Common myeloid progenitor, CD34-positive (primary cell): ENCODE measurements around the gene ADAMTS17.

ENCODE experiments used
- CTCF ChIA-PET: fragments of 350-600 bp; sonication (Branson Sonifier 250); formaldehyde crosslinking; loops from one replicate; lab custom pipeline; 2021; ENCODE audit warnings: antibody characterized with exemption; lab: Charles Lee
- POLR2A ChIA-PET: fragments of 350-600 bp; sonication (Branson Sonifier 250); formaldehyde crosslinking; loops from one replicate; lab custom pipeline; 2021; ENCODE audit warnings: antibody characterized with exemption; lab: Charles Lee
- DNase-seq, 3 donors: peaks; one replicate each; pipeline versions ENCODE4 v3.0.0 to v3.0.0-alpha.2; 2013
- H3K27ac ChIP-seq, 2 experiments: 1 replicate in 1 of 2; 2 replicates in 1 of 2; pipeline ENCODE4 v1.7.0; 2013; ENCODE audit warnings: inconsistent platforms in 2 of 2, low read length in 2 of 2, mild to moderate bottlenecking in 2 of 2, low read depth in 1 of 2, moderate library complexity in 1 of 2; ENCODE audit not compliant: severe bottlenecking in 2 of 2, insufficient read depth in 1 of 2, poor library complexity in 1 of 2
- H3K27me3 ChIP-seq, 5 experiments: replicated peaks in 2 of 5; 1 replicate in 3 of 5; 2 replicates in 2 of 5; pipeline versions ENCODE4 v1.6.1 to v1.7.0; 2013; ENCODE audit warnings: low read length in 4 of 5, mild to moderate bottlenecking in 2 of 5, moderate library complexity in 2 of 5, inconsistent platforms in 1 of 5; ENCODE audit not compliant: insufficient read depth in 5 of 5, control insufficient read depth in 4 of 5
- H3K36me3 ChIP-seq, 4 experiments: 1 replicate in 2 of 4; 2 replicates in 2 of 4; pipeline versions ENCODE4 v1.6.1 to v1.7.0; 2013; ENCODE audit warnings: low read length in 3 of 4, control low read depth in 1 of 4, mild to moderate bottlenecking in 1 of 4; ENCODE audit not compliant: control insufficient read depth in 4 of 4, insufficient read depth in 4 of 4
- H3K4me1 ChIP-seq, 4 experiments: 1 replicate in 3 of 4; 2 replicates in 1 of 4; pipeline versions ENCODE4 v1.6.1 to v1.7.1; 2013; ENCODE audit warnings: low read length in 3 of 4, mild to moderate bottlenecking in 3 of 4, control low read depth in 1 of 4, inconsistent platforms in 1 of 4, moderate library complexity in 1 of 4; ENCODE audit not compliant: control insufficient read depth in 4 of 4, insufficient read depth in 4 of 4; ENCODE audit errors: control extremely low read depth in 1 of 4
- H3K4me3 ChIP-seq, 7 experiments: 1 replicate in 4 of 7; 2 replicates in 3 of 7; pipeline versions ENCODE4 v1.5.1 to v1.7.0; 2013; ENCODE audit warnings: mild to moderate bottlenecking in 7 of 7, low read length in 6 of 7, moderate library complexity in 6 of 7, inconsistent platforms in 2 of 7, low read depth in 2 of 7, control low read depth in 1 of 7; ENCODE audit not compliant: insufficient read depth in 4 of 7, control insufficient read depth in 1 of 7; ENCODE audit errors: extremely low read depth in 1 of 7
- H3K9me3 ChIP-seq, 5 experiments: 1 replicate in 4 of 5; 2 replicates in 1 of 5; pipeline versions ENCODE4 v1.6.1 to v1.7.1; 2013; ENCODE audit warnings: low read length in 4 of 5, mild to moderate bottlenecking in 2 of 5, inconsistent platforms in 1 of 5, low read depth in 1 of 5, moderate library complexity in 1 of 5; ENCODE audit not compliant: control insufficient read depth in 4 of 5, insufficient read depth in 2 of 5; ENCODE audit errors: control extremely low read depth in 1 of 5
- whole genome bisulfite sequencing: methylation state at CpG from one replicate; pipeline ENCODE4 v1.1.5; 2013; ENCODE audit not compliant: insufficient coverage; 5-methylcytosine and 5-hydroxymethylcytosine counted together

ADAMTS17 gene

DNA sequence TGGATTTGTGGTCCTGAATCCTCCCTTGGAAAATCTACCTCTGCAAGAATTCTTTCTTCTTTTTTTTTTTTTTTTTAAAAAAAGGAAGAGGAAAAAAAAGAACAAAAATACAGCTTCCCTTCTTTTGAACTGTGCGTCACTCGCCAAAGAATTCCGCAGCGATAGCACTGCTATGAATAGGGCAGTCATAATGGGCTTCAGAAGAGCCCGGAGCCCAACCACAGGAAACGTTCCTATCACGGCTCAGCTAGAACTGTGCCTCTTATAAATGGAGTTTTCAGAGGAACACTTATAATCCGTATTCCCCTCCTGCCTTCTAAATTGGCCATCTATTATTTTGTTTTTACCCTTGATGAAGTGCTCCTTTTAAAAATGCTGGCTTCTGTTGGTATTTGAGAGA lies 227.7 kb downstream of the ADAMTS17 start:
- Histone ChIP-seq H3K27ac (no peak overlapping the region), H3K4me1 (no peaks in the 10 kb centered on the region), H3K4me3 (peak overlapping the region in 2 of 7 experiments; percentile 23 to 46), H3K36me3 (no peaks in the 10 kb centered on the region), H3K9me3 (peaks cover 0 to 3% (median 0%) of the 10 kb centered on the region in 5 experiments), H3K27me3 (peaks cover 0 to 26% (median 13%) of the 10 kb centered on the region in 5 experiments)
- CTCF ChIA-PET: no interaction called here
- DNase-seq: no peak
- WGBS: 0% methylated on average over 4 of the region's 8 CpGs
- POLR2A ChIA-PET: no interaction called here

GRCh38 chr15:100113351-100114080 lies 228.3 kb downstream of the ADAMTS17 start:
- Histone ChIP-seq H3K27me3 (peaks cover 0 to 26% (median 13%) of the 10 kb centered on the region in 5 experiments), H3K4me1 (no peaks in the 10 kb centered on the region), H3K9me3 (peaks cover 0 to 3% (median 0%) of the 10 kb centered on the region in 5 experiments), H3K27ac (no peak overlapping the region), H3K36me3 (no peaks in the 10 kb centered on the region), H3K4me3 (peak overlapping the region in 1 of 7 experiments; percentile 46)
- CTCF ChIA-PET: no interaction called here
- no peak for DNase-seq
- WGBS: 93% methylated on average over 16 of the region's 16 CpGs
- POLR2A ChIA-PET: no interaction called here

DNA sequence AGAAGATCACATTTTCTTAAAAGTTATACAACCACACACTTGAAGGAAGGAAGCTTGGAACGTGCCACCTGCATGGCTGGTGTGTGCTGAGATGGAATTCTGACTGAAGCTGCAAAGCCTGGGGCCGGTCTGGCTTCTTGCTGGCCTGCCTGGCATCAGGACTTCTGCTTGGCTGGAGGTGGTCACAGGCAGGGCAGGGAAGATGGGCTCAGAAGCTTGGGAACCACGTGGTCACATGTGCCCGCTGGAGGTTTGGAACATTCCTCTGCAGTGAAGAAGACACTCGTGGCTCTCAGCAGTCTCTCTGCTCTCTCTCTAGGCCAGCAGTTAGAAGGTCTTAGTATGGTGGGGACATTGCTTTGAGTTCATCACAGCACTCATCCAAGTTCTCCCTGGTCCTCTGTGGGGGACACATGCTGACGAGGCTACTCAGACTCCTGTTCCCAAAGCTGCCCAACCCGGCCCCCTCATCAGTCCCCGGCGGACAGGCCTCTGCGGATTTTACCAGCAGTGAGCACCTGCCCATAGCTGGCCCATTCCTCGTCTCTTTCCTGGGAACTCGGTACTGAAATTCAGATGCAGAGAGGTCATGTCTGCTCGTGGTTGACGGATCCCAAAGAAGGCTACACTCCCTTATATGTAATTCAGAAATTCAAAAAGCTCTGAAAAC lies 229.0 kb downstream of the ADAMTS17 start:
- Histone ChIP-seq H3K9me3 (peaks cover 0 to 3% (median 0%) of the 10 kb centered on the region in 5 experiments), H3K4me1 (no peaks in the 10 kb centered on the region), H3K36me3 (no peaks in the 10 kb centered on the region), H3K27ac (no peak overlapping the region), H3K4me3 (no peak overlapping the region), H3K27me3 (peaks cover 0 to 26% (median 13%) of the 10 kb centered on the region in 5 experiments)
- 97% methylated on average over 10 of the region's 14 CpGs for WGBS
- ChIA-PET CTCF (no interaction called here), POLR2A (no interaction called here)
- no peak for DNase-seq

GRCh38 chr15:100112061-100112420 lies 229.7 kb downstream of the ADAMTS17 start:
- CTCF ChIA-PET: interaction anchor here (0.6 kb wide), 1 partner anchor 10 kb away, joined by 3 read pairs; no protein-coding TSS in a partner anchor
- H3K4me1 ChIP-seq: no peaks in the 10 kb centered on the region
- WGBS: 83% methylated on average over 4 of the region's 5 CpGs
- H3K27me3 ChIP-seq: peaks cover 0 to 26% (median 13%) of the 10 kb centered on the region in 5 experiments
- no peaks in the 10 kb centered on the region for H3K36me3 ChIP-seq
- no peak for DNase-seq
- H3K27ac ChIP-seq: no peak overlapping the region
- POLR2A ChIA-PET: no interaction called here
- peaks cover 0 to 3% (median 0%) of the 10 kb centered on the region in 5 experiments for H3K9me3 ChIP-seq
- H3K4me3 ChIP-seq: no peak overlapping the region

- ChIA-PET CTCF (interaction anchor here (0.6 kb wide), 1 partner anchor 9 kb away, joined by 3 read pairs; no protein-coding TSS in a partner anchor), POLR2A (no interaction called here)
- no peak overlapping the region for H3K27ac ChIP-seq
- WGBS: 66% methylated on average over 13 of the region's 15 CpGs
- no peak for DNase-seq
- no peaks in the 10 kb centered on the region for H3K4me1 ChIP-seq
- H3K36me3 ChIP-seq: no peaks in the 10 kb centered on the region
- no peak overlapping the region for H3K4me3 ChIP-seq
- peaks cover 0 to 26% (median 13%) of the 10 kb centered on the region in 5 experiments for H3K27me3 ChIP-seq
- peaks cover 0 to 2% (median 0%) of the 10 kb centered on the region in 5 experiments for H3K9me3 ChIP-seq
These were observed 230.4 kb downstream of the ADAMTS17 start for GRCh38 chr15:100111125-100112060.

- WGBS: 92% methylated on average over 13 of the region's 14 CpGs
- Histone ChIP-seq H3K9me3 (peaks cover 0 to 2% (median 0%) of the 10 kb centered on the region in 5 experiments), H3K4me1 (no peaks in the 10 kb centered on the region), H3K4me3 (no peak overlapping the region), H3K27ac (no peak overlapping the region), H3K27me3 (peaks cover 0 to 13% (median 4%) of the 10 kb centered on the region in 5 experiments), H3K36me3 (no peaks in the 10 kb centered on the region)
- ChIA-PET POLR2A (no interaction called here), CTCF (no interaction called here)
- no peak for DNase-seq
These were observed 232.2 kb downstream of the ADAMTS17 start for GRCh38 chr15:100109486-100110035.
